AG08395 (cell line): ENCODE measurements around the gene RHO.

Experiments
- DNase-seq: peaks from one replicate; pipeline ENCODE4 v3.0.0; 2012; ENCODE audit warnings: mixed read lengths, low spot score

RHO gene

GRCh38 chr3:129577366-129577765 is 48.9 kb downstream of the RHO start:
- DNase-seq = no peak

GRCh38 chr3:129577925-129578786 is 49.7 kb downstream of the RHO start:
- no peak for DNase-seq

- DNase-seq = no peak
These were observed 51.6 kb downstream of the RHO start for GRCh38 chr3:129579991-129580390.

GRCh38 chr3:129581623-129582022 is 53.2 kb downstream of the RHO start:
- no peak for DNase-seq

- no peak for DNase-seq
These were observed 54.4 kb downstream of the RHO start for GRCh38 chr3:129582799-129583198.

GRCh38 chr3:129583289-129583688 is 54.9 kb downstream of the RHO start:
- no peak for DNase-seq

GRCh38 chr3:129584631-129585030 is 56.2 kb downstream of the RHO start:
- no peak for DNase-seq
